H9 (cell line): ENCODE results near the gene INPP5A. TPM values are rescaled to one million over a fixed set of nuclear protein-coding genes. Genes with fewer than 3 reads are reported as not detected.

ENCODE experiments used
- DNase-seq: peaks from one replicate; pipeline ENCODE4 v3.0.0-alpha.2; 2017
- H2AFZ ChIP-seq: one replicate; pipeline ENCODE4 v1.6.1; 2013; ENCODE audit warnings: mild to moderate bottlenecking, low read length, control low read depth, moderate library complexity
- H2AK5ac ChIP-seq: 2 replicates; pipeline ENCODE4 v1.6.1; 2013; ENCODE audit warnings: low read length, control low read depth, mixed read lengths; ENCODE audit not compliant: insufficient read length
- H2BK120ac ChIP-seq: one replicate; pipeline ENCODE4 v1.6.1; 2013; ENCODE audit warnings: low read depth, mild to moderate bottlenecking, low read length, control low read depth, inconsistent platforms; ENCODE audit not compliant: poor library complexity, severe bottlenecking
- H2BK12ac ChIP-seq: 2 replicates; pipeline ENCODE4 v1.6.1; 2013; ENCODE audit warnings: low read length, control low read depth, mixed read lengths, low read depth; ENCODE audit not compliant: insufficient read length
- H2BK15ac ChIP-seq: 2 replicates; pipeline ENCODE4 v1.6.1; 2013; ENCODE audit warnings: low read depth, low read length, control low read depth
- H2BK20ac ChIP-seq: one replicate; pipeline ENCODE4 v1.6.1; 2013; ENCODE audit warnings: low read depth, mild to moderate bottlenecking, low read length, control low read depth, inconsistent platforms; ENCODE audit not compliant: poor library complexity, severe bottlenecking
- H2BK5ac ChIP-seq: 2 replicates; pipeline ENCODE4 v1.6.1; 2013; ENCODE audit warnings: low read length, control low read depth, mixed read lengths; ENCODE audit not compliant: insufficient read length
- H3K14ac ChIP-seq: 2 replicates; pipeline ENCODE4 v1.6.1; 2013; ENCODE audit warnings: low read length, control low read depth; ENCODE audit not compliant: insufficient read depth
- H3K18ac ChIP-seq: 2 replicates; pipeline ENCODE4 v1.6.1; 2013; ENCODE audit warnings: low read depth, mild to moderate bottlenecking, mixed read lengths, low read length, control low read depth; ENCODE audit not compliant: insufficient read length
- H3K23ac ChIP-seq: 2 replicates; pipeline ENCODE4 v1.6.1; 2013; ENCODE audit warnings: low read length, control low read depth, mixed read lengths, low read depth; ENCODE audit not compliant: insufficient read length
- H3K23me2 ChIP-seq: 2 replicates; pipeline ENCODE4 v1.6.1; 2013; ENCODE audit warnings: low read depth, mild to moderate bottlenecking, mixed read lengths, low read length, control low read depth; ENCODE audit not compliant: insufficient read length, poor library complexity, severe bottlenecking
- H3K27ac ChIP-seq: 2 replicates; pipeline ENCODE4 v1.5.1; 2013; ENCODE audit warnings: low read length, control low read depth, mixed read lengths, low read depth; ENCODE audit not compliant: insufficient read length
- H3K27me3 ChIP-seq: 2 replicates; pipeline ENCODE4 v1.6.1; 2013; ENCODE audit warnings: low read length, control low read depth, inconsistent platforms; ENCODE audit not compliant: insufficient read depth
- H3K4ac ChIP-seq: 2 replicates; pipeline ENCODE4 v1.6.1; 2013; ENCODE audit warnings: low read depth, mild to moderate bottlenecking, control low read depth, inconsistent platforms, low read length, moderate library complexity
- H3K4me1 ChIP-seq: 2 replicates; pipeline ENCODE4 v1.6.1; 2013; ENCODE audit warnings: low read length, control low read depth, inconsistent platforms; ENCODE audit not compliant: insufficient read depth
- H3K4me2 ChIP-seq: 2 replicates; pipeline ENCODE4 v1.6.1; 2013; ENCODE audit warnings: low read length, control low read depth, mixed read lengths; ENCODE audit not compliant: insufficient read length, insufficient read depth
- H3K56ac ChIP-seq: 2 replicates; pipeline ENCODE4 v1.6.1; 2013; ENCODE audit warnings: low read depth, mild to moderate bottlenecking, mixed read lengths, low read length, control low read depth; ENCODE audit not compliant: insufficient read length
- H3K79me1 ChIP-seq: 2 replicates; pipeline ENCODE4 v1.6.1; 2013; ENCODE audit warnings: low read depth, mild to moderate bottlenecking, moderate library complexity, low read length, control low read depth, inconsistent platforms; ENCODE audit not compliant: insufficient read depth, poor library complexity, severe bottlenecking
- H3K79me2 ChIP-seq: 2 replicates; pipeline ENCODE4 v1.6.1; 2013; ENCODE audit warnings: low read length, control low read depth, inconsistent platforms; ENCODE audit not compliant: insufficient read depth
- H3K9ac ChIP-seq: 2 replicates; pipeline ENCODE4 v1.6.1; 2013; ENCODE audit warnings: low read length, control low read depth, mixed read lengths; ENCODE audit not compliant: insufficient read length; ENCODE audit errors: extremely low read depth
- H3K9me3 ChIP-seq: one replicate; pipeline ENCODE4 v1.6.1; 2013; ENCODE audit warnings: low read depth, low read length, inconsistent platforms; ENCODE audit not compliant: control insufficient read depth
- H3T11ph ChIP-seq: one replicate; pipeline ENCODE4 v1.6.1; 2013; ENCODE audit warnings: mild to moderate bottlenecking, low read length, control low read depth, inconsistent platforms
- H4K20me1 ChIP-seq: one replicate; pipeline ENCODE4 v1.6.1; 2013; ENCODE audit not compliant: control insufficient read depth, insufficient read length, insufficient read depth
- H4K5ac ChIP-seq: 2 replicates; pipeline ENCODE4 v1.6.1; 2013; ENCODE audit warnings: low read depth, mild to moderate bottlenecking, mixed read lengths, low read length, control low read depth; ENCODE audit not compliant: insufficient read length
- H4K8ac ChIP-seq: replicated peaks from 2 replicates; pipeline ENCODE4 v1.6.1; 2013; ENCODE audit warnings: low read length, control low read depth, mixed read lengths, low read depth; ENCODE audit not compliant: insufficient read length
- H4K91ac ChIP-seq: 2 replicates; pipeline ENCODE4 v1.6.1; 2013; ENCODE audit warnings: low read depth, mild to moderate bottlenecking, moderate library complexity, mixed read lengths, low read length, control low read depth; ENCODE audit not compliant: insufficient read length
- H3K27ac Mint-ChIP-seq, 3 experiments: 2 replicates in 2 of 3; 3 replicates in 1 of 3; pipeline ENCODE4 v1.8.0; 2020 to 2021; ENCODE audit warnings: mixed read lengths in 3 of 3, mild to moderate bottlenecking in 1 of 3, moderate library complexity in 1 of 3
- H3K27me3 Mint-ChIP-seq: 2 replicates; pipeline ENCODE4 v1.8.0; 2021; ENCODE audit warnings: low read depth, mild to moderate bottlenecking, moderate library complexity, mixed read lengths
- H3K36me3 Mint-ChIP-seq, 3 experiments: 2 replicates in 2 of 3; 3 replicates in 1 of 3; pipeline ENCODE4 v1.8.0; 2020 to 2021; ENCODE audit warnings: low read depth in 3 of 3, mixed read lengths in 3 of 3; ENCODE audit not compliant: insufficient read depth in 1 of 3
- H3K4me1 Mint-ChIP-seq, 2 experiments: 2 replicates each; pipeline ENCODE4 v1.8.0; 2020; ENCODE audit warnings: mixed read lengths in 2 of 2
- H3K4me3 Mint-ChIP-seq, 2 experiments: 2 replicates in 1 of 2; 3 replicates in 1 of 2; pipeline ENCODE4 v1.8.0; 2020 to 2021; ENCODE audit warnings: mild to moderate bottlenecking in 2 of 2, mixed read lengths in 2 of 2, moderate library complexity in 1 of 2
- H3K9me3 Mint-ChIP-seq, 2 experiments: 2 replicates in 1 of 2; 3 replicates in 1 of 2; pipeline ENCODE4 v1.8.0; 2020; ENCODE audit warnings: mild to moderate bottlenecking in 2 of 2, mixed read lengths in 2 of 2, moderate library complexity in 1 of 2
- WGBS: extraction: QIAGEN DNeasy Blood & Tissue Kit; methylation state at CpG from one replicate; pipeline ENCODE4 v1.1.7; 2013; ENCODE audit warnings: missing lambda C conversion rate, low lambda C conversion rate, mixed read lengths; ENCODE audit not compliant: insufficient read length; ENCODE audit errors: extremely low coverage; 5-methylcytosine and 5-hydroxymethylcytosine counted together
- total RNA-seq: library from RNA; stranded (reverse); gene quantifications from 2 replicates; pipeline ENCODE4 v1.2.1, GENCODE V29; 2021
- TF ChIP-seq, protein P1 (sequence below): fragments of 200-600 bp; sonication (generic); conservative IDR thresholded peaks from 3 replicates; pipeline ENCODE4 v1.8.0; 2021; ENCODE audit warnings: antibody characterized with exemption, mild to moderate bottlenecking

The INPP5A gene
- total RNA-seq, 1 experiment from 2014 or later, result 17.7 TPM

- Histone ChIP-seq H3K18ac (no peak overlapping the region), H3K23ac (no peak overlapping the region), H3K4me2 (no peak overlapping the region), H4K8ac (no peak overlapping the region), H4K20me1 (peaks cover 2% of the 10 kb centered on the region), H3K79me1 (no peaks in the 10 kb centered on the region), H3K4me1 (no peaks in the 10 kb centered on the region), H4K91ac (no peak overlapping the region), H2BK120ac (no peak overlapping the region), H2AFZ (no peak overlapping the region), H3K23me2 (no peaks in the 10 kb centered on the region), H3K14ac (no peak overlapping the region), H3K4ac (no peak overlapping the region), H3K9ac (no peak overlapping the region), H3K27ac (no peak overlapping the region), H2BK20ac (no peak overlapping the region), H3K79me2 (no peaks in the 10 kb centered on the region), H3K27me3 (no peaks in the 10 kb centered on the region), H3K9me3 (no peaks in the 10 kb centered on the region), H2BK5ac (no peak overlapping the region), H4K5ac (no peak overlapping the region), H3K56ac (no peak overlapping the region), H2AK5ac (no peak overlapping the region), H2BK15ac (no peak overlapping the region), H2BK12ac (no peak overlapping the region), H3T11ph (no peak overlapping the region)
- no peak for DNase-seq
- peaks cover 28 to 42% (median 33%) of the 10 kb centered on the region in 3 experiments for H3K36me3 Mint-ChIP-seq
- TF ChIP-seq, protein P1, sequence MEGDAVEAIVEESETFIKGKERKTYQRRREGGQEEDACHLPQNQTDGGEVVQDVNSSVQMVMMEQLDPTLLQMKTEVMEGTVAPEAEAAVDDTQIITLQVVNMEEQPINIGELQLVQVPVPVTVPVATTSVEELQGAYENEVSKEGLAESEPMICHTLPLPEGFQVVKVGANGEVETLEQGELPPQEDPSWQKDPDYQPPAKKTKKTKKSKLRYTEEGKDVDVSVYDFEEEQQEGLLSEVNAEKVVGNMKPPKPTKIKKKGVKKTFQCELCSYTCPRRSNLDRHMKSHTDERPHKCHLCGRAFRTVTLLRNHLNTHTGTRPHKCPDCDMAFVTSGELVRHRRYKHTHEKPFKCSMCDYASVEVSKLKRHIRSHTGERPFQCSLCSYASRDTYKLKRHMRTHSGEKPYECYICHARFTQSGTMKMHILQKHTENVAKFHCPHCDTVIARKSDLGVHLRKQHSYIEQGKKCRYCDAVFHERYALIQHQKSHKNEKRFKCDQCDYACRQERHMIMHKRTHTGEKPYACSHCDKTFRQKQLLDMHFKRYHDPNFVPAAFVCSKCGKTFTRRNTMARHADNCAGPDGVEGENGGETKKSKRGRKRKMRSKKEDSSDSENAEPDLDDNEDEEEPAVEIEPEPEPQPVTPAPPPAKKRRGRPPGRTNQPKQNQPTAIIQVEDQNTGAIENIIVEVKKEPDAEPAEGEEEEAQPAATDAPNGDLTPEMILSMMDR, result no peak
- peaks cover 16 to 31% of the 10 kb centered on the region in 2 experiments for H3K9me3 Mint-ChIP-seq
- no peak overlapping the region for H3K4me3 Mint-ChIP-seq
- H3K27me3 Mint-ChIP-seq, result peaks cover 2% of the 10 kb centered on the region; the same call in 1 of the 2 replicates
- H3K4me1 Mint-ChIP-seq, result no peaks in the 10 kb centered on the region
- H3K27ac Mint-ChIP-seq, result peak overlapping the region in 1 of 3 experiments; percentile 15; a peak in 1 of 7 replicates
- WGBS, result no CpG with 5 or more reads among the region's 14 CpGs
These were observed 221.3 kb downstream of the INPP5A start for GRCh38 chr10:132758865-132759264.
